ENCODE results near the gene ZNF771.
"Not testable (repeated sequence)": the region's sequence is repeated elsewhere in the genome, so short reads cannot be mapped to it uniquely, and the experiment has no call there.

The ZNF771 gene

GRCh38 chr16:30376461-30376902, 30.9 kb upstream of the ZNF771 start:
- DNase-seq: no peak

GRCh38 chr16:30377050-30377811, 30.2 kb upstream of the ZNF771 start:
- DNase-seq: no peak

- peak; percentile 94 for DNase-seq
Observed at GRCh38 chr16:30377812-30378235, 29.6 kb upstream of the ZNF771 start.

GRCh38 chr16:30378236-30379157, 28.9 kb upstream of the ZNF771 start:
- DNase-seq: peak; percentile 99

- no peak for DNase-seq
Observed at GRCh38 chr16:30379158-30379783, 28.1 kb upstream of the ZNF771 start.

- no peak for DNase-seq
Observed at GRCh38 chr16:30380072-30380802, 27.2 kb upstream of the ZNF771 start.

GRCh38 chr16:30380803-30381208, 26.6 kb upstream of the ZNF771 start:
- DNase-seq: no peak

- DNase-seq: no peak
Observed at GRCh38 chr16:30381291-30382041, 25.9 kb upstream of the ZNF771 start.

GRCh38 chr16:30382111-30382881, 25.1 kb upstream of the ZNF771 start, which contains the start of gene SEPTIN1:
TSS of gene SEPTIN1 (minus strand) at chr16:30382561. CDS start at chr16:30382542, 19 bp downstream.
- DNase-seq: no peak

GRCh38 chr16:30383521-30383920, 23.9 kb upstream of the ZNF771 start:
- DNase-seq: no peak

GRCh38 chr16:30394592-30395154, 12.7 kb upstream of the ZNF771 start:
- peak; percentile 65 for DNase-seq

GRCh38 chr16:30395155-30395991, 12.0 kb upstream of the ZNF771 start, which contains the start of gene ZNF48:
TSS of gene ZNF48 (plus strand) at chr16:30395420. CDS start at chr16:30395795, 375 bp downstream.
- peak; percentile 98 for DNase-seq

GRCh38 chr16:30395992-30396585, 11.3 kb upstream of the ZNF771 start:
- peak; percentile 68 for DNase-seq

GRCh38 chr16:30396627-30397026, 10.8 kb upstream of the ZNF771 start:
- DNase-seq: not testable (repeated sequence)

- no peak for DNase-seq
Observed at GRCh38 chr16:30397056-30397455, 10.3 kb upstream of the ZNF771 start.

GRCh38 chr16:30397776-30398660, 9.4 kb upstream of the ZNF771 start:
- DNase-seq: no peak

GRCh38 chr16:30398661-30399434, 8.6 kb upstream of the ZNF771 start:
- no peak for DNase-seq

All from NCI-H146 (cell line).